ENCODE data around the gene FANCC. TPM values are rescaled to one million over a fixed set of nuclear protein-coding genes. Genes with fewer than 3 reads are reported as not detected.
A peak's percentile ranks its signal among the peaks of the same experiment; 100 is the strongest.

Gene FANCC
- total RNA-seq, 1 experiment from 2014 or later = 44.7 TPM

DNA sequence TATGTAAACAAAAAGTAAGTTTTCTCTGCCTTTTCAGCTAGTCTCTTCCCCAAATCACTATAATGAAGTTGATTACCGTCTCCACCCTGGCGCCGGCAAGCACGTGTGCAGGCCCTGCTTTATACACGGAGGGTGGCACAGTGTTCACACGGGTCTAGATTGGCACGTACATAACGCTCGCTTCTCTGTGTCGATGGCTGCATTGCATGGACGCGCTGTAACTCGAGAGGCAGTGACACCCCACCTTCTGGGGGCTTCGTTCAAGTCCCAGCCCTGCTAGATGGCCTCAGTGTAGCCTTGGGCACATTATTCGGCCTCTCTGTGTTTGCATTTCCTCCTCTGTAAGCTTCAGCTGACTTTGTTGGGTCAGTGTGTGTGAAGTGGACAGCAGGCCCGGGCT is 223.9 kb downstream of the FANCC start:
- no peaks in the 10 kb centered on the region for H3K27me3 ChIP-seq (ENCODE audit: insufficient read depth, low read depth)
- no peaks in the 10 kb centered on the region for H3K9me2 ChIP-seq (ENCODE audit: insufficient read depth)
- H3K27ac ChIP-seq = no peak overlapping the region
- DNase-seq = no peak
- intact Hi-C loops (cut with micrococcal nuclease; ENCODE audit: unreplicated experiment) = loop anchor here (2.0 to 5.0 kb wide), 2 partner anchors 76 to 167 kb away; no protein-coding TSS in a partner anchor
- H2AFZ ChIP-seq = no peak overlapping the region
- CTCF ChIA-PET = interaction anchor here (0.6 kb wide), 1 partner anchor 317 kb away, joined by 4 read pairs; no protein-coding TSS in a partner anchor
- H3K4me3 ChIP-seq = no peak overlapping the region
- POLR2A ChIA-PET (ENCODE audit: unreplicated experiment) = interaction anchor here (0.6 kb wide), 2 partner anchors 63 to 171 kb away, joined by 3 to 6 read pairs; no protein-coding TSS in a partner anchor
- H3K9me3 ChIP-seq (ENCODE audit: insufficient read depth, low read depth) = no peaks in the 10 kb centered on the region
- peaks cover 55% of the 10 kb centered on the region for H3F3A ChIP-seq (ENCODE audit: insufficient read depth, low read depth)
- no peak overlapping the region; the same call in 1 of the 2 replicates for H3K4me2 ChIP-seq
- H3K36me3 ChIP-seq (ENCODE audit: low read depth) = peaks cover 4% of the 10 kb centered on the region; the same call in 1 of the 2 replicates
- H4K20me1 ChIP-seq (ENCODE audit: insufficient read depth) = no peaks in the 10 kb centered on the region; the same call in 1 of the 2 replicates
- no peak for TF ChIP-seq CTCF (conservative IDR thresholded peaks at IDR 0.05)
- no peak for TF ChIP-seq EZH2 (IDR thresholded peaks at IDR 0.05; ENCODE audit: low read depth)
- H3K4me1 ChIP-seq (replicated peaks; ENCODE audit: insufficient read depth) = peaks cover 47% of the 10 kb centered on the region
- no TSS peak for BruUV-seq (replicated peaks)
- peaks cover 33% of the 10 kb centered on the region for H3K79me2 ChIP-seq (ENCODE audit: low read depth)

DNA sequence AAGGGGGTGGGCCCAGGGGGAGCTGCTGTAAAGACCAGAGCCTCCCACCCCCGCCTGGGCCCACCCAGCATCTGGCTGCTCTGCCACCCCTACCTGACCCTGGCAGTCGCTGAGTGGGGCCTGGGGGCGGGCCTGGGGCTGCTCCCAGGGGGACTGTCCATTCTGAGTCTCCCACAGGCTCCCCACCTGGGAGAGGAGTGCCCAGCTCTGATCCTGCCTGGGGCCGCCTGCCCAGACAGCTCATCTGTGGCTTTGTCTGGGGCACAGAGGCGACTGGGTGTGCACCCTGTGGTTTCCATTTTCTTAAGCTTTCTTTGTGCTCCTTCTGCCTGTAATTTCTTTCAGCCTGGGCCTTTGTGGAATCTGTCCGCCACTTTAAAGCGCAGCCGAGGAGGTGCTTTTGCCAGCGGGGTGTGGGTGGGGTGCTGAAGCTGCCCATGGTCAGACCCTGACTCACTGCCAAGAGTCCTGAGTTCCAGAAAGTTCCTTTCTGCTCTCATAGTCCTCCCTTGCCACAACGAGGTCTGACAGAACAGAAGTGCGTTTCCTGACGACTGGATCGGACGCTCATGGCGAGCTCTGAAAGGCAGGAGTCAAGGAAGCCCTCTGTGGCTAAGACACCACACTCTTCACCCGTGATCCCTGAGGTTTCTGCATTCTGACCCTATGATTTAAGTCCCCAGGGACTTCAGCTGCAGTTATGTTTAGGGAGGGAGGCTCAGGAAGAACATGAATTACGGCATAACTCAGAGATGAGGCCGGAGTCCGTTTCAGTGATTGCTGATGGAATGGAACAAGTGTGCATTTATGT is 225.0 kb downstream of the FANCC start:
- ChIA-PET CTCF (interaction anchor here (0.5 kb wide), 1 partner anchor 244 kb away, joined by 3 read pairs; no protein-coding TSS in a partner anchor), POLR2A (ENCODE audit: unreplicated experiment) (interaction anchor here (0.5 to 0.9 kb wide), 9 partner anchors 8 to 969 kb away, joined by 3 to 7 read pairs (median 4); no protein-coding TSS in a partner anchor)
- H3K27me3 ChIP-seq (ENCODE audit: insufficient read depth, low read depth) = no peaks in the 10 kb centered on the region
- H3K9me2 ChIP-seq (ENCODE audit: insufficient read depth) = no peaks in the 10 kb centered on the region
- TF ChIP-seq EZH2 (IDR thresholded peaks at IDR 0.05; ENCODE audit: low read depth) (no peak), CTCF (conservative IDR thresholded peaks at IDR 0.05) (no peak)
- no peak overlapping the region for H3K4me3 ChIP-seq
- peaks cover 47% of the 10 kb centered on the region for H3K4me1 ChIP-seq (replicated peaks; ENCODE audit: insufficient read depth)
- H3K4me2 ChIP-seq = peak overlapping the region; percentile 72
- no peaks in the 10 kb centered on the region for H3K9me3 ChIP-seq (ENCODE audit: insufficient read depth, low read depth)
- peak; percentile 87 to 96 for DNase-seq
- peaks cover 61% of the 10 kb centered on the region for H3F3A ChIP-seq (ENCODE audit: insufficient read depth, low read depth)
- BruUV-seq (replicated peaks) = no TSS peak
- no peaks in the 10 kb centered on the region; the same call in 1 of the 2 replicates for H4K20me1 ChIP-seq (ENCODE audit: insufficient read depth)
- intact Hi-C loops (cut with micrococcal nuclease; ENCODE audit: unreplicated experiment) = loop anchor here (1.0 to 5.0 kb wide), 6 partner anchors 13 to 309 kb away; no protein-coding TSS in a partner anchor
- peaks cover 4% of the 10 kb centered on the region; the same call in 1 of the 2 replicates for H3K36me3 ChIP-seq (ENCODE audit: low read depth)
- no peak overlapping the region for H2AFZ ChIP-seq
- peaks cover 33% of the 10 kb centered on the region for H3K79me2 ChIP-seq (ENCODE audit: low read depth)
- peak overlapping the region; percentile 88 for H3K27ac ChIP-seq

- Histone ChIP-seq H2AFZ (no peak overlapping the region), H3K4me1 (replicated peaks; ENCODE audit: insufficient read depth) (peaks cover 47% of the 10 kb centered on the region), H3K4me3 (peak overlapping the region; percentile 1; the same call in 1 of the 2 replicates), H3K79me2 (ENCODE audit: low read depth) (peaks cover 30% of the 10 kb centered on the region), H3K9me3 (ENCODE audit: insufficient read depth, low read depth) (no peaks in the 10 kb centered on the region), H4K20me1 (ENCODE audit: insufficient read depth) (peaks cover 1% of the 10 kb centered on the region; the same call in 1 of the 2 replicates), H3F3A (ENCODE audit: insufficient read depth, low read depth) (peaks cover 69% of the 10 kb centered on the region), H3K27me3 (ENCODE audit: insufficient read depth, low read depth) (no peaks in the 10 kb centered on the region), H3K36me3 (ENCODE audit: low read depth) (peaks cover 4% of the 10 kb centered on the region; the same call in 1 of the 2 replicates), H3K27ac (peak overlapping the region; percentile 88), H3K9me2 (ENCODE audit: insufficient read depth) (no peaks in the 10 kb centered on the region), H3K4me2 (peak overlapping the region; percentile 72)
- TSS peak; percentile 71 for BruUV-seq (replicated peaks)
- ChIA-PET CTCF (interaction anchor here (0.5 kb wide), 1 partner anchor 243 kb away, joined by 3 read pairs; no protein-coding TSS in a partner anchor), POLR2A (ENCODE audit: unreplicated experiment) (interaction anchor here (0.6 to 0.9 kb wide), 5 partner anchors 8 to 970 kb away, joined by 3 to 4 read pairs (median 4); no protein-coding TSS in a partner anchor)
- TF ChIP-seq EZH2 (IDR thresholded peaks at IDR 0.05; ENCODE audit: low read depth) = no peak
- no peak for TF ChIP-seq CTCF (conservative IDR thresholded peaks at IDR 0.05)
- intact Hi-C loops (cut with micrococcal nuclease; ENCODE audit: unreplicated experiment) = loop anchor here (1.0 to 5.0 kb wide), 6 partner anchors 14 to 308 kb away; no protein-coding TSS in a partner anchor
- peak; percentile 55 to 80 for DNase-seq
Measured at GRCh38 chr9:95091601-95092261, 225.8 kb downstream of the FANCC start.
